Urinary bladder (tissue), 4 donors: ENCODE data around the gene LPAR6. TPM values are rescaled to one million over a fixed set of nuclear protein-coding genes. Genes with fewer than 3 reads are reported as not detected.

ENCODE experiments used
- DNase-seq: peaks from one replicate; pipeline ENCODE4 v3.0.0-alpha.2; 2015; ENCODE audit errors: extremely low spot score
- H3K27ac ChIP-seq: one replicate; pipeline ENCODE4 v1.5.1; 2013; ENCODE audit warnings: low read depth, mild to moderate bottlenecking, moderate library complexity
- H3K36me3 ChIP-seq: one replicate; pipeline ENCODE4 v1.6.1; 2013; ENCODE audit warnings: mild to moderate bottlenecking, moderate library complexity; ENCODE audit not compliant: insufficient read depth
- H3K4me1 ChIP-seq: one replicate; pipeline ENCODE4 v1.6.1; 2013; ENCODE audit warnings: mild to moderate bottlenecking, moderate library complexity; ENCODE audit not compliant: insufficient read depth
- H3K4me3 ChIP-seq: one replicate; pipeline ENCODE4 v1.5.1; 2013; ENCODE audit warnings: low read depth, low read length
- WGBS: extraction: QIAGEN DNeasy Blood & Tissue Kit; methylation state at CpG from one replicate; pipeline ENCODE4 v1.1.7; 2013; 5-methylcytosine and 5-hydroxymethylcytosine counted together
- polyA plus RNA-seq: library from polyadenylated mRNA; stranded (reverse); fragments of 200-250 nt; gene quantifications from one replicate; pipeline ENCODE4 v1.2.3, GENCODE V29; 2013
- small RNA-seq: library from RNA; depleted of rRNA; stranded (forward); fragments of <200 nt; gene quantifications from one replicate; pipeline ENCODE3, GENCODE V24; 2014
- total RNA-seq: library from RNA; depleted of rRNA; stranded (reverse); fragments of >200 nt; gene quantifications from one replicate; pipeline ENCODE4 v1.2.3, GENCODE V29; 2014
- donor health status: healthy with polysubstance abuse.
- donor health status: healthy.

LPAR6 gene
- total and polyA plus RNA-seq, 2 donors = 20.8 to 92.7 TPM

DNA sequence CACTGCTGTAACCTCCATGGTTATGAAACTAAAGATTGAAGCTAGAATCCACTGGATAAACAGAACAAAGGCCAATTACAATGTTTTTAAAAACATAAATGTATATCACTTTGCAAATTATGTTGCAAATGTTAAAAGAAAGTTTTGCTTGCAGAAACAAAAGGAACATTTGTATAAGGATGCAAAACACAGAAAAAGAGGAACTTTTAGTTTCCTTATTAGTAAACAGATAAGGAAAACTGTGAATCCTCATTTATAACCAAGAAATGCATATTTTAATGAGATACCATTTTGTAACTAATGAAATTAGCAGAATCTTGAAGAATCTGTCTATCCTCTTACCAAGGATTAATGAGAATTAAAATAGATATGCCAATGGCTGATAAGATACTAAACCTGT is 32.3 kb downstream of the LPAR6 start:
- Histone ChIP-seq H3K36me3 (no peaks in the 10 kb centered on the region), H3K4me3 (no peak overlapping the region), H3K4me1 (no peaks in the 10 kb centered on the region), H3K27ac (no peak overlapping the region)
- DNase-seq = no peak

DNA sequence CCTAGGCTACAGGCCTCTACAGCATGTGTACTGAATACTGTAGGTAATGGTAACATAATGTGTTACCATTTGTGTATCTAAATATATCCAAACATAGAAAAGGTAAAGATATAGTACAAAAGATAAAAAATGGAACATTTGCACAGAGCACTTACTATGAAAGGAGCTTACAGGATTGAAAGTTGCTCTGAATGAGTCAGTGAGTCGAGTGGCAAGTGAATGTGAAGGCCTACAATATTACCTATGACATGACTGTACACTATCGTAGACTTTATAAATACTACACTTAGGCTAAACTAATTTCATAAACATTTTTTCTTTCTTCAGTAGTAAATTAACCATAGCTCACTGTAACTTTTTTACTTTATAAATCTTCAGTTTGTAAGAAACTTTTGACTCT is 35.1 kb downstream of the LPAR6 start:
- 94% methylated on average over 2 of the region's 2 CpGs for WGBS
- DNase-seq = no peak
- Histone ChIP-seq H3K4me1 (no peaks in the 10 kb centered on the region), H3K36me3 (no peaks in the 10 kb centered on the region), H3K27ac (no peak overlapping the region), H3K4me3 (no peak overlapping the region)

DNA sequence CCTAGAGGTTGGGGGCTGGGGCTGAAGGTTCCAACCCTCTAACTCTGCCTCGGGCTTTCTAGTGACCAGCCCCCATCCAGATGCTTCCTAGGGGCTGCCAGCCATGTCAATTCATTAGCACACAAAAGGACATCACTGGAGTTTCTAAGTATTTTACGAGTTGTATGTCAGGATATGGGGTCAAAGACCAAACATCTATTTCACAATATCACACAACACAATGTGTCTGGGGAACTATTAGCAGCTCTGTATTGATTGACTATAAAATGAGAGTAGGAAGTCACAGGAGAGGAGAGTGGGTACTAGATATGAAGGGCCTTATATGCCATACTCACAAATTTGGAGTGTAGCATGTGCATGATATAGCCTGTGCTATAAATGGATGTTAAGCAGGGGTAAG is 42.1 kb downstream of the LPAR6 start:
- H3K36me3 ChIP-seq = no peaks in the 10 kb centered on the region
- WGBS = 66% methylated on average over 2 of the region's 2 CpGs
- DNase-seq = no peak

DNA sequence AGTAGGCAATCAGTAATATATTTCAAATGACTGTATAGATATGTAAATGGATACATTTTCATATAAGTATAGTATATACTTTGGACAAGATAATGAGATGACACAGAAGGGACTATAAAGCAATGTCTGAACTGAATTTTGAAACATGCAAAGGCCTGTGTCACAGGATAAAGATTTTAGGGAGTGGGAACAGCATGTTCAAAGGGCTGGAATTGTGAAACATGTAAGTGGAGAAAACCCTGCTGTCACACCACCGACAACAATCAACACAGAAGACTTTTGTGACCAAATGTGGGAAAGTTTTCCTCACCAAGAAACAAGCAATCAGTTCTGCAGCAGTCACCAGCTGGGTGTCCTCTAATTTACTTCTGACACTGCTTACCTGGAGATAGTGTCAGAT is 42.9 kb downstream of the LPAR6 start:
- Histone ChIP-seq H3K27ac (no peak overlapping the region), H3K4me3 (no peak overlapping the region), H3K4me1 (no peaks in the 10 kb centered on the region), H3K36me3 (no peaks in the 10 kb centered on the region)
- DNase-seq = no peak
- WGBS = 91% methylated on average over 1 of the region's 1 CpG

More for the DNA sequence above, 42.1 kb downstream of the LPAR6 start:
- H3K4me3 ChIP-seq = no peak overlapping the region
- no peak overlapping the region for H3K27ac ChIP-seq
- H3K4me1 ChIP-seq = no peaks in the 10 kb centered on the region

Small RNAs within 50 kb of the gene (small RNA-seq; reads per million reads assigned to genes)
- gene RF00017 = not detected

Other genes with a start within 250 kb of the LPAR6 start
- 509 TPM for gene ITM2B, start 179.9 kb downstream of the LPAR6 start, total RNA-seq
- 657 TPM for gene ITM2B, start 179.9 kb downstream of the LPAR6 start, polyA plus RNA-seq
- gene RB1, start 109.4 kb downstream of the LPAR6 start, total RNA-seq = 81.6 TPM
- 19.7 TPM for gene RB1, start 109.4 kb downstream of the LPAR6 start, polyA plus RNA-seq
- gene RCBTB2, start 120.0 kb upstream of the LPAR6 start, total RNA-seq = 36.0 TPM
- 16.9 TPM for gene RCBTB2, start 120.0 kb upstream of the LPAR6 start, polyA plus RNA-seq
- gene CYSLTR2, start 240.8 kb upstream of the LPAR6 start, total RNA-seq = 1.4 TPM
- gene CYSLTR2, start 240.8 kb upstream of the LPAR6 start, polyA plus RNA-seq = 0.14 TPM